ENCODE data around the gene TSR3.
A peak's percentile ranks its signal among the peaks of the same experiment; 100 is the strongest.

TSR3 gene

GRCh38 chr16:1371054-1371978, 19.6 kb upstream of the TSR3 start:
- Histone ChIP-seq H3K9me3 (no peaks in the 10 kb centered on the region), H3K27me3 (ENCODE audit: low read depth) (no peaks in the 10 kb centered on the region), H3K4me3 (no peak overlapping the region), H3K36me3 (replicated peaks) (peaks cover 18% of the 10 kb centered on the region), H3K4me1 (no peaks in the 10 kb centered on the region)
- no peak for DNase-seq (ENCODE audit: low spot score in 2 of 2)
- in situ Hi-C loops (cut with MboI; ENCODE audit: low sequenced_read_pairs): no loop called here

DNA sequence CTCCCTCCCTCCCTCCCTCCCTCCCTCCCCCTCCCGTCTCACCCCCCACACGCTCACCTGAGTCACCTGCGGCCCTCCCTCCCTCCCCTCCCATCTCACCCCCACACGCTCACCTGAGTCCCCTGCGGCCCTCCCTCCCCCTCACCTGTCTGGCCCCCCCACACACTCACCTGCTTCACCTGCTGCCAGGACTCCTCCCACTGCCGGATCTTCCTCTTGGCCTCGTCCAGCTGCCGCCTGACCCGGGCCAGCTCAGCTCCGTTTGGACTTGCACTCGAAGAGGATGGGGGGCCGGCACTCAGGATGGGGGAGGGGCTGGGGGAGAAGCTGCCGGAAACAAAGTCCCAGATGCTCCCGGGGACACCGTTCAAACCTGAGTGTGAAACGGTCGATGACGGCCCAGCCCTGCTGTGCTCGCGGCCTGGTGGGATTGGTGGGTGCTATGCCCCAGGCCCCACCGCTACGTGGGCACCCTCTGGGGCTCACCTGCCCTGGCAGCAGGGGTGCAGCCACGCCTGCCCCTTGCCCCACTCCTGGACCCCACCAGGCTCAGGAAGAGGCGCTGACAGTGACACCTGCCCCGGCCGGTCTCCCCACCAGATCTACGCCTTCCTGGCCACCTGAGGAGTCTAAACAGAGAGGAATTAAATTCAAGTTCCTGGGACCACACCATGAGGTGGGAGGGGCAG, 16.0 kb upstream of the TSR3 start:
- DNase-seq (ENCODE audit: low spot score in 2 of 2): no peak
- in situ Hi-C loops (cut with MboI; ENCODE audit: low sequenced_read_pairs): no loop called here
- H3K27me3 ChIP-seq (ENCODE audit: low read depth): no peaks in the 10 kb centered on the region

DNA sequence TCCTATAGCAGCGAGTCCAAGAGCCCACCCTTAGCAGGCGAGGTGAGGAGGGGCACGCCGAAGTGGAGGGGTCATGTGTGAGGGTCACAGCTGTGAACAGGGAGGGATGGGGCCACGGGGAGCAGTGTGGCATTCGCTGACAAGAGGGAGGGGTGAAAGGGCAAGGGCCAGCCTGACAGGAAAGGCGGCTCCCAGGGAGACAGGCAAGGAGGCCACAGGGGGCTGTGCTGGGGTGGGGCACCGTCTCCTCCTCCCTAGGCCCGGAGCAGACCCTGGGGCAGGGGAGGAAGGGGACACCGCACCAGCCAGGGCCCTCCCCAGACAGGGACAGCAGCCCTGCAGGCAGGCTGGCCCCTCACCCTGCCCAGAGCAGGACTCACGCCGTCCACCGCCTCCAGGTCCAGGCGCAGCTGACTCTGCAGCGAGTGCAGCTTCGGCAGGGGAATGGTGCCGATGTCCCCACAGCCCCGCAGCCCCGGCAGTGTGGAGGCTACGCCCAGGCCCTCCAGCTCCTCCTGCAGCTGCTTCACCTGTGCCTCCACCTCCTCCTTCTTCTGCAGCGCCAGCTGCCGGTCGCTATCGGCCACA, 15.1 kb upstream of the TSR3 start:
- no peak overlapping the region for H3K4me3 ChIP-seq
- no peaks in the 10 kb centered on the region for H3K9me3 ChIP-seq
- no peaks in the 10 kb centered on the region for H3K27me3 ChIP-seq (ENCODE audit: low read depth)
- DNase-seq (ENCODE audit: low spot score in 2 of 2): no peak
- no peaks in the 10 kb centered on the region for H3K4me1 ChIP-seq
- peaks cover 52% of the 10 kb centered on the region for H3K36me3 ChIP-seq (replicated peaks)
- in situ Hi-C loops (cut with MboI; ENCODE audit: low sequenced_read_pairs): no loop called here

More for the DNA sequence above, 16.0 kb upstream of the TSR3 start:
- peaks cover 44% of the 10 kb centered on the region for H3K36me3 ChIP-seq (replicated peaks)
- no peaks in the 10 kb centered on the region for H3K9me3 ChIP-seq
- no peak overlapping the region for H3K4me3 ChIP-seq
- no peaks in the 10 kb centered on the region for H3K4me1 ChIP-seq

DNA sequence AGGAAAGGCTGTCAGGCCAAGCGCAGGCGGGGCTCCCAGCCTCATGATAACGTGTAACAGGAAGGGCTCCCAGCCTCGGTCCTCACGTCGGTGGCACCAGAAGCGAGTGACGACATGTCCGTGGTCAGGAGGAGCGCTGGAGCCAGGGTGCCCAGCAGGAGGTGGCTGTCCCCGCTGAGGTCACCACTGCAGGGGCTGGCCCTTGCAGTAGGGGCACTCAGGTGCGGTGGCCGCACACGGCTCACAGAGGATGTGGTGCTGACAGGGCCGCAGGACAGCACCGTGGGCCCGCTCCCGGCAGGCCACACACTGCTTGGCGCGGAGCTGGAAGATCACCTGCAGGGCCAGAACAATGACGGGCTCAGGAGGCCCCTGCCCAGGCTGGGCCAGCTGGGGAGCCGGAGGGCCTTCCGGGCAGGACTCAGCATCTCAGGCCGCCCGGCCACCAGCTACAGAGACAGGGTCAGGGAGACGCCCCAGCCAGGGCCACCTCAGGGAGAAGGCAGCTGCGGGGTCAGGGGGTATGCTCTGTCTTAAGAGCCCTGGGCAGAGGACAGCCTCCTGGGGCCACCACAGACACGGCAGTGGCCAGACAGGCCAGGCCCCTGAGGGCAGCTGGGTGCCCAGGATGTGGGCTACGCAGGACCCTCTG, 14.5 kb upstream of the TSR3 start:
- Histone ChIP-seq H3K27me3 (ENCODE audit: low read depth) (no peaks in the 10 kb centered on the region), H3K36me3 (replicated peaks) (peaks cover 55% of the 10 kb centered on the region), H3K4me3 (no peak overlapping the region), H3K9me3 (no peaks in the 10 kb centered on the region), H3K4me1 (no peaks in the 10 kb centered on the region)
- in situ Hi-C loops (cut with MboI; ENCODE audit: low sequenced_read_pairs): no loop called here
- no peak for DNase-seq (ENCODE audit: low spot score in 2 of 2)

- Histone ChIP-seq H3K36me3 (replicated peaks) (peaks cover 56% of the 10 kb centered on the region), H3K4me1 (no peaks in the 10 kb centered on the region)
- DNase-seq (ENCODE audit: low spot score in 2 of 2): no peak
Observed at GRCh38 chr16:1364510-1364909, 12.8 kb upstream of the TSR3 start.

DNA sequence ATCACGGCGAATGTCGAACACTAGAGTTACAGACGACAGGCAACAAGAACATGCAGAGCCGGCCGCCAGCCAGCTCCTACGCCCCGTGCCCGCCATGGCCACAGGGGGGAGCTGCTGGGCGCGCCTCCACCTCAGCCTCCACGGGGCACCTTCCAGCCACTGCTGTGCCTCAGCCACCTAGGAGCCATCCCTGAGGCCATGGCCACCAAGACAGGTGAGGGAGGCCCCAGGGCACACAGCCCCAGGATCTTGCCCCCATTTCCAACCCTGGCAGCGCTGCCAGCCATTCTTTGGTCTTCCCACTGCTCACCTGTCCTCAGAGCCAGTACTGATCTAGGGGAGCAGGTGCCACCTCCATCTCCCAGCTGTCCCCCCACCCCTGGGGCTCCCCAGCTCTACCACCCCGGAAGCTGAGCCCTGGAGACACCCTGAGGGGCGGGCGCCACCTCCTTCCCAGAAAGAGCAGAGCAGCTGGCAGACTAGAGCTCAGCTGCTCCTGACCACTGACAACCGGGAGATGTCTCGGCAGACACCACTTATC, 11.9 kb upstream of the TSR3 start:
- Histone ChIP-seq H3K36me3 (replicated peaks) (peaks cover 55% of the 10 kb centered on the region), H3K4me3 (no peak overlapping the region), H3K27me3 (ENCODE audit: low read depth) (no peaks in the 10 kb centered on the region), H3K4me1 (no peaks in the 10 kb centered on the region), H3K9me3 (no peaks in the 10 kb centered on the region)
- DNase-seq (ENCODE audit: low spot score in 2 of 2): peak in 1 of 2 experiments; percentile 75
- in situ Hi-C loops (cut with MboI; ENCODE audit: low sequenced_read_pairs): no loop called here

More at GRCh38 chr16:1364510-1364909, 12.8 kb upstream of the TSR3 start:
- in situ Hi-C loops (cut with MboI; ENCODE audit: low sequenced_read_pairs): no loop called here
- no peak overlapping the region for H3K4me3 ChIP-seq
- no peaks in the 10 kb centered on the region for H3K9me3 ChIP-seq
- no peaks in the 10 kb centered on the region for H3K27me3 ChIP-seq (ENCODE audit: low read depth)

GRCh38 chr16:1362807-1363206, 11.1 kb upstream of the TSR3 start:
- no peak overlapping the region for H3K4me3 ChIP-seq
- peaks cover 55% of the 10 kb centered on the region for H3K36me3 ChIP-seq (replicated peaks)
- no peak for DNase-seq (ENCODE audit: low spot score in 2 of 2)
- H3K4me1 ChIP-seq: no peaks in the 10 kb centered on the region
- H3K27me3 ChIP-seq (ENCODE audit: low read depth): no peaks in the 10 kb centered on the region
- no peaks in the 10 kb centered on the region for H3K9me3 ChIP-seq
- in situ Hi-C loops (cut with MboI; ENCODE audit: low sequenced_read_pairs): no loop called here

GRCh38 chr16:1361685-1362360, 10.1 kb upstream of the TSR3 start:
- H3K4me3 ChIP-seq: no peak overlapping the region
- no peaks in the 10 kb centered on the region for H3K4me1 ChIP-seq
- in situ Hi-C loops (cut with MboI; ENCODE audit: low sequenced_read_pairs): no loop called here
- H3K27me3 ChIP-seq (ENCODE audit: low read depth): no peaks in the 10 kb centered on the region
- H3K36me3 ChIP-seq (replicated peaks): peaks cover 52% of the 10 kb centered on the region
- no peak for DNase-seq (ENCODE audit: low spot score in 2 of 2)
- no peaks in the 10 kb centered on the region for H3K9me3 ChIP-seq

DNA sequence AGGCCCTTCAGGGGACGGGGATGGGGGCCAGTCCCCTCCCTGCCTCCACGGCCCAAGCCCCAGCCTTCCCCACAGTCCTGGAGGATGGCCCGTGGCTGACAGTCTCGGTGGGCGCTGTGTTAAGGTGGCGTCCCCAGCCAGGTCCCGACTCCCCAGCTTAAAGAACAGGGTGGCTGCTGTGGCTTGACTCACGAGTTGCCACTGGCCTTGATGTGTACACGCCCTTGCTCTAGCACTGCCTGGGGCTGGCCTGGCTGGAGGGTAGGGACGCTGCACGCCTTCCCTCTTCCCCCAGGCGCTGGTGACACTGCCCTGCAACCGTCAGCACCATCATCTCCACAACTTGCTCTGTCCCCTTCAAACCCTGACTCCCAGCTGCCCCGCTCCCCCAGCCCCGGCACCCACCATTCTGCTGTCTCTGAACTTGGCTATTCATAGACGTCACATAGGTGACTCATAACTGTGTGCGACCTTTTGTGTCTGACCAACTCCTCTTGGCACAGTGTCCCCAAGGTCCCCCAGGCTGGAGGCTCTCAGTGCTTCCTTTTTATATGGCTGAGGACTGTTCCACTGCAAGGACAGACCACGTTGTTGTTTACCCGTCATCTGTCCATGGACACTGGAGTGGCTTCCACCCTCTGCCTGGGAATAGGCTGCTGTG, 6.4 kb upstream of the TSR3 start:
- in situ Hi-C loops (cut with MboI; ENCODE audit: low sequenced_read_pairs): no loop called here
- Histone ChIP-seq H3K9me3 (no peaks in the 10 kb centered on the region), H3K4me1 (no peaks in the 10 kb centered on the region), H3K27me3 (ENCODE audit: low read depth) (no peaks in the 10 kb centered on the region), H3K4me3 (no peak overlapping the region), H3K36me3 (replicated peaks) (peaks cover 24% of the 10 kb centered on the region)
- DNase-seq (ENCODE audit: low spot score in 2 of 2): no peak

DNA sequence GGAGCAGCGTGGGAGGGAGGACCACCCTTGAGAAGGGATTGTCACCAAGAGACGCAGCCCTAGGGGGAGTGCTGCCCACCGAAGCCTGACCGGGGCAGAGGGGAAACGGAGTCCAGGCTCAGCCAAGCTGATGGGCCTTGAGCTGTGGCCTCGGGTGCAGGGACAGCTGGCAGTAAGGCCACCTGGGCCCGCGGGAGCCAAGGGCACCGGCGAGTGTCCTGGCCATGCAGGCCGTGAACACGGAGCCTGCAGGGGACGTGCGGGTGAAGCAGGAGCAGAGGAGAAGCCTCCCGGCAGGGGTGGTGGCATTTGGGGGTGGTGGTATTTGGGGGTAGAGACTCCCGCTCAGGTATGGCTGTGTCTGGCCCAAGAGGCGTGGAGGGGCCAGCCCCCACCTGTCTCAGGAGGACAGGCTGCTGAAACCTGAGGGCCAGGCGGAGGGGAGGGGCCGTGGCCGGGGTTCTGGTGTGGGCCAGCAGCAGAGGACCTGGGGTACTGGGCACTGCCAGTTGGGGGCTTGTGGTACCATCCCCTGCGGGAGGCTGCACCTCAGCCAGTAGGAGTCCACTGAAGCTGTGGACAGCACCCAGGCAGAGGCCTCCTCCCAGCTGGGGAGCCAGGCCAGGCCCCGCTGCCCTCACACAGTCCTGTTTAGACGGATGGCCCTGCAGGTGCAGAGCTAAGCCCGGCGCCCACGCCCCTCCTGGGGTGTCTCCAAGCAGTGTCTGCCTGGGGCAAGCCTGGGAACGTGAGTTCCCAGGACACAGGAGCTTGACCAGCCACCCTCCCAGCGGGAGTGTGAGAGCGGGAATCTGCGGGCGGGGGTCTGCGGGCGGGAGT, 4.6 kb upstream of the TSR3 start:
- Histone ChIP-seq H3K9me3 (no peaks in the 10 kb centered on the region), H3K4me1 (no peaks in the 10 kb centered on the region), H3K36me3 (replicated peaks) (peaks cover 9% of the 10 kb centered on the region), H3K27me3 (ENCODE audit: low read depth) (no peaks in the 10 kb centered on the region), H3K4me3 (no peak overlapping the region)
- no peak for DNase-seq (ENCODE audit: low spot score in 2 of 2)
- in situ Hi-C loops (cut with MboI; ENCODE audit: low sequenced_read_pairs): no loop called here

DNA sequence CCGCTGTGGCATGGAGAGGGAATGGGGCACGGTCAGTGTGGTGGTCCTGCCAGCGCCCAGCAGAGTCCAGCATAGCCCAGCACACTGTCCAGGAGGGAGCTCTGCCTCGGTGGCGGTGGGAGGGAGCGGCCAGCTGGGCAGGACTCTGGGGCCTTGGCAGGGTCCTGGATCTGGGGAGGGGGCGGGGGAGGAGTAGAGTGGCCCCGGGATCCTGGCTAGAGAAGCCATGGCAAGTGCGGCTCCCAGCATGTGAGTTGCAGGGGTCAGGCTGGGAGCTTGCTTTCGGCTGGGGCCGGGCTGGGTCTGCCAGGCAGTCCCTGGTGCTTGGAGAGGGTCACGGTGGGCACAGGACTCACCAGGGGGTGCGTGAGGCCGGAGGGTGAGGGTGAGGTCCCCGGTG, 3.9 kb upstream of the TSR3 start:
- H3K4me3 ChIP-seq: no peak overlapping the region
- DNase-seq (ENCODE audit: low spot score in 2 of 2): no peak
- H3K4me1 ChIP-seq: peaks cover 4% of the 10 kb centered on the region; the same call in 1 of the 2 replicates
- in situ Hi-C loops (cut with MboI; ENCODE audit: low sequenced_read_pairs): no loop called here
- peaks cover 2% of the 10 kb centered on the region for H3K36me3 ChIP-seq (replicated peaks)
- H3K27me3 ChIP-seq (ENCODE audit: low read depth): no peaks in the 10 kb centered on the region
- H3K9me3 ChIP-seq: no peaks in the 10 kb centered on the region

All from HAP-1 (cell line).